BE2C (cell line): ENCODE measurements around the gene CTCF.
A peak's percentile ranks its signal among the peaks of the same experiment; 100 is the strongest.

Experiments used
- DNase-seq: peaks from one replicate; pipeline ENCODE4 v3.0.0-alpha.2; 2020
- H3K27me3 ChIP-seq: fragments of 250-450 bp; sonication (Bioruptor Pico); 2 replicates; pipeline ENCODE4 v1.5.1; 2020; ENCODE audit warnings: mild to moderate bottlenecking
- H3K36me3 ChIP-seq: fragments of 250-450 bp; sonication (Bioruptor Pico); 2 replicates; pipeline ENCODE4 v1.5.1; 2020; ENCODE audit warnings: mild to moderate bottlenecking
- H3K4me1 ChIP-seq: fragments of 250-450 bp; sonication (Bioruptor Pico); 2 replicates; pipeline ENCODE4 v1.5.1; 2020
- H3K4me3 ChIP-seq: 2 replicates; pipeline ENCODE4 v1.5.1; 2011; ENCODE audit warnings: low read depth, low read length
- H3K9me3 ChIP-seq: fragments of 250-450 bp; sonication (Bioruptor Pico); 2 replicates; pipeline ENCODE4 v1.5.1; 2020
- CTCF ChIP-seq: IDR thresholded peaks from 2 replicates; pipeline ENCODE4 v1.5.1; 2012; ENCODE audit warnings: mild to moderate bottlenecking, low read depth, low read length

The CTCF gene

GRCh38 chr16:67665598-67665997 lies 103.3 kb downstream of the CTCF start:
- DNase-seq, result no peak
- TF ChIP-seq CTCF, result no peak
- Histone ChIP-seq H3K36me3 (no peaks in the 10 kb centered on the region), H3K27me3 (no peaks in the 10 kb centered on the region), H3K4me3 (peak overlapping the region; percentile 69), H3K4me1 (peaks cover 5% of the 10 kb centered on the region), H3K9me3 (no peaks in the 10 kb centered on the region)

- DNase-seq, result peak; percentile 59
- H3K4me3 ChIP-seq, result peak overlapping the region; percentile 69
- peaks cover 5% of the 10 kb centered on the region for H3K4me1 ChIP-seq
- no peaks in the 10 kb centered on the region for H3K27me3 ChIP-seq
- no peaks in the 10 kb centered on the region for H3K36me3 ChIP-seq
- H3K9me3 ChIP-seq, result no peaks in the 10 kb centered on the region
- no peak for TF ChIP-seq CTCF
Measured at GRCh38 chr16:67666032-67666551, 103.8 kb downstream of the CTCF start.

GRCh38 chr16:67666559-67667452 lies 104.5 kb downstream of the CTCF start, which contains the start of the genes C16orf86 and ENKD1:
Gene C16orf86, plus strand, starts transcription at chr16:67666814. Its CDS starts 157 bp downstream, at chr16:67666971.
Gene ENKD1, minus strand, starts transcription at chr16:67666750. Its CDS starts 308 bp downstream, at chr16:67666442.
- peak; percentile 93 for DNase-seq

GRCh38 chr16:67667453-67667816 lies 105.1 kb downstream of the CTCF start:
- no peaks in the 10 kb centered on the region for H3K36me3 ChIP-seq
- peaks cover 5% of the 10 kb centered on the region for H3K4me1 ChIP-seq
- TF ChIP-seq CTCF, result no peak
- H3K4me3 ChIP-seq, result peak overlapping the region; percentile 69
- H3K27me3 ChIP-seq, result no peaks in the 10 kb centered on the region
- H3K9me3 ChIP-seq, result no peaks in the 10 kb centered on the region
- no peak for DNase-seq

More at GRCh38 chr16:67666559-67667452, 104.5 kb downstream of the CTCF start, which contains the start of the genes C16orf86 and ENKD1:
- Histone ChIP-seq H3K9me3 (no peaks in the 10 kb centered on the region), H3K36me3 (no peaks in the 10 kb centered on the region), H3K27me3 (no peaks in the 10 kb centered on the region), H3K4me1 (peaks cover 5% of the 10 kb centered on the region), H3K4me3 (peak within 1 kb of the TSS; percentile 69)
- no peak for TF ChIP-seq CTCF

GRCh38 chr16:67667817-67668494 lies 105.6 kb downstream of the CTCF start:
- DNase-seq, result peak; percentile 94
- Histone ChIP-seq H3K4me1 (peaks cover 7% of the 10 kb centered on the region), H3K9me3 (no peaks in the 10 kb centered on the region), H3K36me3 (no peaks in the 10 kb centered on the region), H3K4me3 (peak overlapping the region; percentile 69), H3K27me3 (no peaks in the 10 kb centered on the region)
- TF ChIP-seq CTCF, result peak; percentile 93
